Gastroesophageal sphincter (tissue), 2 donors: ENCODE results near the gene IGIP.

Experiments used
- EP300 ChIP-seq: sonication (generic); formaldehyde crosslinking; IDR thresholded peaks from one replicate; pipeline ENCODE4 v1.6.1; 2017; ENCODE audit warnings: antibody characterized with exemption, mild to moderate bottlenecking
- POLR2A ChIP-seq, 2 donors: fragments of 450-650 bp; IDR thresholded peaks; one replicate each; pipeline ENCODE4 v1.6.1; 2017; ENCODE audit warnings: antibody characterized with exemption in 2 of 2, mild to moderate bottlenecking in 2 of 2, moderate library complexity in 1 of 2
- POLR2AphosphoS5 ChIP-seq: sonication (generic); formaldehyde crosslinking; IDR thresholded peaks from one replicate; pipeline ENCODE4 v1.6.1; 2017; ENCODE audit warnings: antibody characterized with exemption

- TF ChIP-seq EP300: no peak
- peak; percentile 58 for TF ChIP-seq POLR2AphosphoS5
- peak; percentile 76 to 77 for TF ChIP-seq POLR2A (IDR thresholded peaks at IDR 0.05)
These were observed 12.0 kb upstream of the IGIP start, which contains the start of gene PURA for GRCh38 chr5:140113699-140114263.
